ENCODE data around the gene OR1C1.

- TF ChIP-seq CTCF (IDR thresholded peaks at IDR 0.05) (no peak), POLR2A (IDR thresholded peaks at IDR 0.05) (no peak)
These were observed 22.0 kb downstream of the OR1C1 start, which contains the start of gene OR14K1 for GRCh38 chr1:247738315-247738714.

All from thyroid gland (tissue), 4 donors.